Psoas muscle (tissue), 8 donors: Measurements from ENCODE around the gene RABEPK. TPM values are rescaled to one million over a fixed set of nuclear protein-coding genes. Genes with fewer than 3 reads are reported as not detected.
"Not testable (repeated sequence)": the region's sequence is repeated elsewhere in the genome, so short reads cannot be mapped to it uniquely, and the experiment has no call there.

Experiments
- ATAC-seq, 4 donors: fragments of 200-7000 bp; cut with Tn5 transposase; one replicate each; pipeline ENCODE4 v1.9.1; 2020; ENCODE audit warnings: moderate library complexity in 3 of 4, mild to moderate bottlenecking in 2 of 4
- DNase-seq, 2 donors: peaks; one replicate each; pipeline ENCODE4 v3.0.0-alpha.2; 2020
- H3K27ac ChIP-seq: fragments of 200-600 bp; one replicate; pipeline ENCODE4 v1.8.0; 2022
- H3K27me3 ChIP-seq, 3 donors: fragments of 200-600 bp in 1 of 3; one replicate each; pipeline versions ENCODE4 v1.6.1 to v1.8.0; 2013 to 2022; ENCODE audit warnings: low read length in 2 of 3, mild to moderate bottlenecking in 2 of 3, moderate library complexity in 1 of 3; ENCODE audit not compliant: insufficient read depth in 3 of 3
- H3K36me3 ChIP-seq, 2 donors: fragments of 200-600 bp in 1 of 2; one replicate each; pipeline versions ENCODE4 v1.6.1 to v1.8.0; 2013 to 2022; ENCODE audit warnings: low read depth in 1 of 2, mild to moderate bottlenecking in 1 of 2, moderate library complexity in 1 of 2; ENCODE audit not compliant: insufficient read depth in 1 of 2
- H3K4me1 ChIP-seq: fragments of 200-600 bp; one replicate; pipeline ENCODE4 v1.8.0; 2022
- H3K4me3 ChIP-seq: fragments of 200-600 bp; one replicate; pipeline ENCODE4 v1.8.0; 2022; ENCODE audit warnings: mild to moderate bottlenecking
- H3K9me3 ChIP-seq: fragments of 200-600 bp; one replicate; pipeline ENCODE4 v1.8.0; 2022
- CTCF ChIP-seq: fragments of 200-600 bp; IDR thresholded peaks from one replicate; pipeline ENCODE4 v1.8.0; 2022; ENCODE audit warnings: antibody characterized with exemption
- WGBS, 3 donors: extraction: QIAGEN DNeasy Blood & Tissue Kit; methylation state at CpG; one replicate each; pipeline versions ENCODE4 v1.1.6 to v1.1.7; 2013; 5-methylcytosine and 5-hydroxymethylcytosine counted together
- intact Hi-C, 2 donors: fragments of 100-400 bp; cut with DNase I; formaldehyde crosslinking; loops; one replicate each; pipeline versions ENCODE4 v1.11.0 to v1.14.2; 2022
- polyA plus RNA-seq, 3 donors: library from polyadenylated mRNA; stranded (reverse); fragments of 200-250 nt; gene quantifications; one replicate each; pipeline ENCODE4 v1.2.3, GENCODE V29; 2013
- total RNA-seq, 4 donors: library from RNA; stranded (reverse); fragmentation: NEBNext Ultra II Directional in 2 of 4; extraction: Animal tissue kit (Norgen Biotek cat#: 25700) in 2 of 4; gene quantifications; one replicate each; pipeline versions ENCODE4 v1.2.1 to v1.2.4, GENCODE V29; 2021 to 2023
- donor health status: healthy with polysubstance abuse.
- donor health status: DM: no; HTN: no; CAD: no; lungs with moderate emphysema.
- donor health status: Bipolar disorder and iron deficiency.
- donor health status: healthy.
- donor health status: DM: yes; HTN: yes; CAD: no.
- donor health status: DM: no; HTN: no; CAD: no.
- donor health status: DM: no; HTN: no; CAD: no.
- donor health status: DM: yes; HTN: yes; CAD: no.

Gene RABEPK
- total and polyA plus RNA-seq, 7 donors: 8.8 to 34.5 (median 12.5) TPM

DNA sequence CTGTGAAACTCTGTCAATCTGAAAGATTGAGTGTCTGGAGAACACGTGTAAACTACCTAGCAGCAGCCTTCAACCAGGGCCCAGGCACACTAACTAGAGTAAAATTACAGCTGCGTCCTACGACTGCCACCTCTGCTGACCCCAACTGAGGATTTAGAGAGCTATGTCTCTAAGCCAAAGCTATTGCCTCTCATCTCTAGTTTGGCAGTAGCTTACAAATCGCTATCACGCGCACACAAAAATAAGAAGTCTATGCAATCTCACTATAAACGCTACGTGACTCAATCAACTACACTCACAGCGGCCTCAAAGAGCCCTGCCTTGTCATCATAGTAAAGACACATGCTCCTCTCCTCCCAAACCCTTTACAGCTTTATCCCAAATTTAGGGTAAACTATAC lies 19.5 kb upstream of the RABEPK start:
- no peaks in the 10 kb centered on the region for H3K27me3 ChIP-seq
- DNase-seq (peak in 1 of 2 donors; percentile 74), ATAC-seq (peak; percentile 94 to 97 (median 96))
- no peak for TF ChIP-seq CTCF
- H3K4me1 ChIP-seq: peaks cover 66% of the 10 kb centered on the region
- no peak overlapping the region for H3K4me3 ChIP-seq
- H3K27ac ChIP-seq: peak overlapping the region; percentile 99
- intact Hi-C loops: no loop called here
- WGBS, 3 donors: 36 to 45% (median 37%) methylated on average over 9 of the region's 9 CpGs
- no peaks in the 10 kb centered on the region for H3K9me3 ChIP-seq
- peaks cover 3 to 6% of the 10 kb centered on the region in 2 donors for H3K36me3 ChIP-seq

DNA sequence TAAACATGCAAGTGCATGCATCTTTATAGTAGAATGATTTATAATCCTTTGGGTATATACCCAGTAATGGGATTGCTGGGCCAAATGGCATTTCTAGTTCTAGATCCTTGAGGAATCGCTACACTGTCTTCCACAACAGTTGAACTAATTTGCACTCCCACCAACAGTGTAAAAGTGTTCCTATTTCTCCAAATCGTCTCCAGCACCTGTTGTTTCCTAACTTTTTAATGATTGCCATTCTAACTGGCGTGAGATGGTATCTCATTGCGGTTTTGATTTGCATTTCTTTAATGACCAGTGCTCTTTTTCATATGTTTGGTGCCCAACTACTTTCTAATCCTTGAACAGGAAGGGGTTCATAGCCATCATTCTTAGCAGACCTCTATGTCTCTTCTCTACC lies 18.6 kb upstream of the RABEPK start:
- peak overlapping the region; percentile 99 for H3K27ac ChIP-seq
- ATAC-seq, H3K36me3 ChIP-seq, H3K4me3 ChIP-seq, DNase-seq, H3K27me3 ChIP-seq, intact Hi-C loops, H3K9me3 ChIP-seq: not testable (repeated sequence)
- 78 to 89% (median 89%) methylated on average over 4 of the region's 4 CpGs for WGBS, 3 donors
- peaks cover 70% of the 10 kb centered on the region for H3K4me1 ChIP-seq

GRCh38 chr9:125183054-125183453 lies 17.3 kb upstream of the RABEPK start:
- ATAC-seq (no peak), DNase-seq (no peak)
- peaks cover 3 to 6% of the 10 kb centered on the region in 2 donors for H3K36me3 ChIP-seq
- H3K27me3 ChIP-seq: no peaks in the 10 kb centered on the region
- peak overlapping the region; percentile 99 for H3K27ac ChIP-seq
- intact Hi-C loops: no loop called here
- 53 to 64% (median 60%) methylated on average over 2 of the region's 2 CpGs for WGBS, 3 donors
- H3K4me1 ChIP-seq: peaks cover 77% of the 10 kb centered on the region
- no peaks in the 10 kb centered on the region for H3K9me3 ChIP-seq
- H3K4me3 ChIP-seq: no peak overlapping the region
- TF ChIP-seq CTCF: no peak

DNA sequence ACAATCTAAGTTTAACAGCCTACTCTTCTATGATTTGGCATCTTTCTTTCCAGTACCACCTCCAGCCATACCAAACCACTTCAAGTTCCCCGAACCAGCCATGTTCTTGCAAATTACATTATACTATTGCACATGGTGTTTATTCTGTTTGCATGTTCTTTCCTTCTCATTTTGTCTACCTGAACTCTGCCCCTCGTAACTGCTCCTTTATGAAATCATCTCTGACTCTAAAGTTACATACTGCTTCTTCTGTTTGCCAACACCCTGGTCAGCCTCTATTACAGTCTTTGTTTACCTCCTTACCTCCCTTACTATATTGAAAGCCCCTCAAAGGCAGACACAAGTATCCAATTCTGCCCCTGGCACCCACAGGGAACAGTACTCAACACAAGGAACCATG lies 16.8 kb upstream of the RABEPK start:
- Histone ChIP-seq H3K4me1 (peaks cover 77% of the 10 kb centered on the region), H3K36me3 (peaks cover 3 to 6% of the 10 kb centered on the region in 2 donors), H3K4me3 (no peak overlapping the region), H3K27me3 (no peaks in the 10 kb centered on the region), H3K27ac (peak overlapping the region; percentile 99), H3K9me3 (no peaks in the 10 kb centered on the region)
- TF ChIP-seq CTCF: no peak
- no peak for ATAC-seq
- WGBS, 3 donors: 56 to 67% (median 61%) methylated on average over 2 of the region's 2 CpGs
- intact Hi-C loops: no loop called here
- no peak for DNase-seq

DNA sequence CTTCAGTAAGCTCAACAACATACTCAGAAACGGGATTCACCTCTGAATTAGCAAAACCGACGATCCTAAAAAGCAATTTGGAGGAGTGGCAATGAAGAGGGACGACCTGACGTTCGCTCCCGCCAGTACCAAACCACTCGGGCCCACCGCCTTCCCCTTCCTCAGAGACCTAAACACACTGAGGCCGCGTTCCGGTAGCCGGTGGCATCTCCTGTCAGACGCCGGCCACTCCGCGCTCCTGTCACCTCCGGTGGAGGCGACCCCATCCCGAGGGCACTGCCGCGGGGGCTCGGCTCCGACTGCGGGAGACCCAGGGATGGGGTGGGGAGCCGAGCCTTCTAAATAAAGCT lies 11.4 kb upstream of the RABEPK start:
- peak; percentile 33 to 76 for DNase-seq
- no peaks in the 10 kb centered on the region for H3K27me3 ChIP-seq
- no peaks in the 10 kb centered on the region for H3K9me3 ChIP-seq
- peak; percentile 26 to 62 (median 38) for ATAC-seq
- no peak for TF ChIP-seq CTCF
- intact Hi-C loops: no loop called here
- H3K27ac ChIP-seq: peak overlapping the region; percentile 99
- H3K36me3 ChIP-seq: peaks cover 0 to 6% of the 10 kb centered on the region in 2 donors
- peaks cover 52% of the 10 kb centered on the region for H3K4me1 ChIP-seq
- 0% methylated on average over 26 of the region's 26 CpGs for WGBS, 3 donors
- peak overlapping the region; percentile 92 for H3K4me3 ChIP-seq
